SH-SY5Y (cell line): Measurements from ENCODE around the gene SPPL2B.

Source experiments
- GATA2 ChIP-seq: IDR thresholded peaks from 2 replicates; pipeline ENCODE4 v1.6.1; 2011; ENCODE audit warnings: mild to moderate bottlenecking, low read depth, low read length
- GATA3 ChIP-seq: IDR thresholded peaks from 2 replicates; pipeline ENCODE4 v1.6.1; 2011; ENCODE audit warnings: low read depth, mild to moderate bottlenecking, low read length, moderate library complexity

DNA sequence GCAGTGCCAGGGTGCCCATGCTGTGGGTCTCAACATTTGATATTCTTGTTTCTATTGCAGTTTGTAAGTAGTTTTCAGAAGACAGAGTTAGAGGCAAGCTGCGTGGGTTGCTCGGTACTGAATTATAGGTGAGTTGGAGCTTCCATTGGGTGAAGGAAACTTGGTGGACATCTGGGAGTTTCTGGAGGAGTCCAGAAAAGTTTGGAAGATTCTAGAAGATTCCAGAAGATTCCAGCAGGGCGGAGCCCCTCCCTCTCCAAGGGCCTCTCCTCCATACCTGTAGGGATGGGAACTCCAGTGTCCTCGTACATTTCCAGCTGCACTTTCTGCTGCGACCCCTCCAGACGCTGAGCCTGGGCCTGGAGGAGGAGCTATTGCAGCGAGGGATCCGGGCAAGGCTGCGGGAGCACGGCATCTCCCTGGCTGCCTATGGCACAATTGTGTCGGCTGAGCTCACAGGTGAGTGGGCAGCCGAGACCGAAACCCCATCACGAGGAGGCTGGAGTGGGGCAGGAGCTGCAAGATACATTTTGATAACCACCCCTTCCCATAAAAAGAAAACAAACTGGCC, 70.3 kb downstream of the SPPL2B start:
- TF ChIP-seq GATA2 (no peak), GATA3 (no peak)
